Immature natural killer cell (primary cell): ENCODE measurements around the gene EID1. TPM values are rescaled to one million over a fixed set of nuclear protein-coding genes. Genes with fewer than 3 reads are reported as not detected.
A peak's percentile ranks its signal among the peaks of the same experiment; 100 is the strongest.
"Not testable (repeated sequence)": the region's sequence is repeated elsewhere in the genome, so short reads cannot be mapped to it uniquely, and the experiment has no call there.

Source experiments
- DNase-seq, 3 donors: peaks; one replicate each; pipeline ENCODE4 v3.0.0; 2022; ENCODE audit warnings: mixed read lengths in 1 of 3
- H3K27ac Mint-ChIP-seq, 6 donors: one replicate each; pipeline ENCODE4 v1.8.0; 2020; ENCODE audit warnings: mixed read lengths in 6 of 6, mild to moderate bottlenecking in 5 of 6, inconsistent platforms in 4 of 6, moderate library complexity in 3 of 6
- H3K27me3 Mint-ChIP-seq, 3 donors: one replicate each; pipeline ENCODE4 v1.8.0; 2020 to 2021; ENCODE audit warnings: low read depth in 3 of 3, mild to moderate bottlenecking in 3 of 3, mixed read lengths in 3 of 3, moderate library complexity in 3 of 3, inconsistent platforms in 1 of 3
- H3K36me3 Mint-ChIP-seq, 3 donors: one replicate each; pipeline ENCODE4 v1.8.0; 2020; ENCODE audit warnings: mixed read lengths in 3 of 3, inconsistent platforms in 2 of 3, mild to moderate bottlenecking in 2 of 3
- H3K4me1 Mint-ChIP-seq, 2 donors: one replicate each; pipeline ENCODE4 v1.8.0; 2020; ENCODE audit warnings: inconsistent platforms in 2 of 2, mild to moderate bottlenecking in 2 of 2, mixed read lengths in 2 of 2, moderate library complexity in 1 of 2
- H3K4me3 Mint-ChIP-seq, 5 donors: one replicate each; pipeline ENCODE4 v1.8.0; 2020; ENCODE audit warnings: mild to moderate bottlenecking in 5 of 5, mixed read lengths in 5 of 5, inconsistent platforms in 3 of 5, moderate library complexity in 3 of 5
- H3K9me3 Mint-ChIP-seq, 6 donors: one replicate each; pipeline ENCODE4 v1.8.0; 2020; ENCODE audit warnings: mild to moderate bottlenecking in 6 of 6, mixed read lengths in 6 of 6, inconsistent platforms in 4 of 6, moderate library complexity in 3 of 6
- polyA plus RNA-seq, 3 donors: library from polyadenylated mRNA; unstranded; fragments of 300-500 nt; fragmentation: Illumina TruSeq; gene quantifications; one replicate each; pipeline ENCODE4 v1.2.3, GENCODE V29; 2021

Gene EID1, protein sequence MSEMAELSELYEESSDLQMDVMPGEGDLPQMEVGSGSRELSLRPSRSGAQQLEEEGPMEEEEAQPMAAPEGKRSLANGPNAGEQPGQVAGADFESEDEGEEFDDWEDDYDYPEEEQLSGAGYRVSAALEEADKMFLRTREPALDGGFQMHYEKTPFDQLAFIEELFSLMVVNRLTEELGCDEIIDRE
- polyA plus RNA-seq = 100 to 1,000 TPM; 189 to 227 (median 198) TPM

DNA sequence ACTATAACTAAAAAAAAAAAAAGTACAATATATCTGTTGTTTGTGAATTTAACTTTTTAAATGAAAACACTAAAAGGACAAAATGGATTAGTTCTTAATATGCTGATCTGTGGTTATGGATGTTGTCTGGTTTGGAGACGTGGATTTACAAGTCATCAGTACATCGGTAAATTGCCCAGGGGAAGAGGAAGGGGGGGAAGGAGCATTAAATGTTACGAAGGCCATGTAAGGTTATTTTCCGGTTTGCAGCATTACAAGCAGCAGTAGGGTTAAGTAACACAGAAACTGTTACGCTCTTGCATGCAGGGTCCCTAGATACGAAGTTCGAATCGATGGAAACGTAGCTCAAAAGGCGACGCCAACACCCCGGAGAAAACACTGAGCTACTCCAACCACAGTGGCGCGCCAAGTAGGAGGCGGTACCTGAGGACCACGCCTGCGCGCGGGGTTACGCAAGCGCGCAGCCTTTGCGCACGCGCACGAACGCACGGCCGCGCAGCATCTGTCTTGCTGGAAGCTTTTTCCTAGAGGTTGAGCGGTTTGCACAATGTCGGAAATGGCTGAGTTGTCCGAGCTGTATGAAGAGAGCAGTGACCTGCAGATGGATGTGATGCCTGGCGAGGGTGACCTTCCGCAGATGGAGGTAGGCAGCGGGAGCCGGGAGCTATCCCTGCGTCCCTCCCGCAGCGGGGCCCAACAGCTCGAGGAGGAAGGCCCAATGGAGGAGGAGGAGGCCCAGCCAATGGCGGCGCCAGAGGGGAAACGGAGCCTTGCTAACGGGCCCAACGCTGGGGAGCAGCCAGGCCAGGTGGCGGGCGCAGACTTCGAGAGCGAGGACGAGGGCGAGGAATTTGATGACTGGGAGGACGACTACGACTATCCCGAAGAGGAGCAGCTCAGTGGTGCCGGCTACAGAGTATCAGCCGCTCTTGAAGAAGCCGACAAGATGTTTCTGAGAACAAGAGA is at the start of gene EID1:
EID1 (plus strand) TSS at position 505 of the 966 bp plus-strand sequence; CDS start at position 548, 43 bp downstream.
- peaks cover 27 to 38% of the 10 kb centered on the region in 2 donors for H3K4me1 Mint-ChIP-seq
- H3K27ac Mint-ChIP-seq = peak within 1 kb of the TSS; percentile 96 to 99 (median 98)
- peaks cover 0 to 3% (median 0%) of the 10 kb centered on the region in 3 donors for H3K36me3 Mint-ChIP-seq
- peaks cover 7 to 10% (median 9%) of the 10 kb centered on the region in 3 donors for H3K27me3 Mint-ChIP-seq
- H3K4me3 Mint-ChIP-seq = peak within 1 kb of the TSS; percentile 99 to 100 (median 99)
- peak; percentile 93 to 94 (median 94) for DNase-seq
- no peaks in the 10 kb centered on the region for H3K9me3 Mint-ChIP-seq

DNA sequence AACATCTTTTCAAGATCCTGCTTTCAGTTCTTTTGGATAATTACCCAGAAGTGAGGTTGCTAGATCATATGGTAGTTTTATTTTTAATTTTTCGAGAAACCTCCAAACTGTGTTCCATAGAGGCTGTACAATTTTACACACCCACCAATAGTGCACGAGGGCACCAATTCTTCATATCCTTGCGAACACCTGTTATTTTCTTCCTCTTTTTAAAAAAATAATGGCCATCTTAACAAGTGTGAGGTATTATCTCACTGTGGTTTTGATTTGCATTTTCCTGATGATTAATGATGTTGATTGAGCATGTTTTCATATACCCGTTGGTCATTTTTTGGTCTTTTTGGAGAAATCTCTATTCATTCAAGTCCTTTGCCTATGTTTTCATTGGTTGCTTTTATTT is 49.5 kb upstream of the EID1 start:
- no peak overlapping the region for H3K4me3 Mint-ChIP-seq
- peaks cover 0 to 12% (median 5%) of the 10 kb centered on the region in 3 donors for H3K27me3 Mint-ChIP-seq
- DNase-seq = no peak
- peaks cover 0 to 10% (median 7%) of the 10 kb centered on the region in 3 donors for H3K36me3 Mint-ChIP-seq
- H3K9me3 Mint-ChIP-seq = peaks cover 2 to 19% (median 14%) of the 10 kb centered on the region in 6 donors
- H3K27ac Mint-ChIP-seq = no peak overlapping the region
- no peaks in the 10 kb centered on the region for H3K4me1 Mint-ChIP-seq

DNA sequence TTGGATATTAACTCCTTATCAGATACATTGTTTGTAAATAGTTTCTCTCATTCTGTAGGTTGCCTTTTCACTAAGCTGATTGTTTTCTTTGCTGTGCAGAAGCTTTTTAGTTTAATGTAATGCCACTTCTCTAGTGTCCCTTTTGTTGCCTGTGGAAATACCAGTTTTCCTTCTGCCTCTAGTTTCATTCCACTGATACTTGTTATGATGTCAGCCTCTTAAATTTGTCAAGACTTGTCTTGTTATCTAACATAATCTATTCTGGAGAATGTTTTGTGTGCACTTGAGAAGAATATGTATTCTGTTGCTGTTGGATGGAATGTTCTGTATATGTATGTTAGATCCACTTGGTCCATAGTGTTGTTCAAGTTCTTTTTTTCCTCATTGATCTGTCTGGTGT is 49.0 kb upstream of the EID1 start:
- peaks cover 0 to 10% (median 7%) of the 10 kb centered on the region in 3 donors for H3K36me3 Mint-ChIP-seq
- no peaks in the 10 kb centered on the region for H3K4me1 Mint-ChIP-seq
- DNase-seq = no peak
- H3K9me3 Mint-ChIP-seq = peaks cover 2 to 22% (median 17%) of the 10 kb centered on the region in 6 donors
- H3K4me3 Mint-ChIP-seq = no peak overlapping the region
- no peak overlapping the region for H3K27ac Mint-ChIP-seq
- peaks cover 0 to 12% (median 5%) of the 10 kb centered on the region in 3 donors for H3K27me3 Mint-ChIP-seq

DNA sequence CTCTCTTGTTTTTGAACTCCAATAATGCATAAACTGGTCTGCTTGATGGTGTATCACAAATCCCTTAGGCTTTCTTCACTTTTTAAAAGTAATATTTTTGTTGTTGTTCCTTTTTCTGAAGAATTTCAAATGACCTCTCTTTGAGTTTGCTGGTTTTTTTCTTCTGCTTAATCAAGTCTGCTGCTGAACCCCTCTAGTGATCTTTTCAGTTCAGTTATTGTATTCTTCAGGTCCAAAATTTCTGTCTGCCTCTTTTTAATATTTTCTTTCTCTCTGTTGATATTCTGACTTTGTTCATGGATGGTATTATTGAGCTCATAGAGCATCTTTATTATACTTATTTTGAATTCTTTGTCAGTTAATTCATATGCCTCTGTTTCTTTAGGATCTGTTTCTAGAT is 45.3 kb upstream of the EID1 start:
- DNase-seq = no peak
- H3K36me3 Mint-ChIP-seq = peaks cover 0 to 10% (median 7%) of the 10 kb centered on the region in 3 donors
- no peak overlapping the region for H3K27ac Mint-ChIP-seq

DNA sequence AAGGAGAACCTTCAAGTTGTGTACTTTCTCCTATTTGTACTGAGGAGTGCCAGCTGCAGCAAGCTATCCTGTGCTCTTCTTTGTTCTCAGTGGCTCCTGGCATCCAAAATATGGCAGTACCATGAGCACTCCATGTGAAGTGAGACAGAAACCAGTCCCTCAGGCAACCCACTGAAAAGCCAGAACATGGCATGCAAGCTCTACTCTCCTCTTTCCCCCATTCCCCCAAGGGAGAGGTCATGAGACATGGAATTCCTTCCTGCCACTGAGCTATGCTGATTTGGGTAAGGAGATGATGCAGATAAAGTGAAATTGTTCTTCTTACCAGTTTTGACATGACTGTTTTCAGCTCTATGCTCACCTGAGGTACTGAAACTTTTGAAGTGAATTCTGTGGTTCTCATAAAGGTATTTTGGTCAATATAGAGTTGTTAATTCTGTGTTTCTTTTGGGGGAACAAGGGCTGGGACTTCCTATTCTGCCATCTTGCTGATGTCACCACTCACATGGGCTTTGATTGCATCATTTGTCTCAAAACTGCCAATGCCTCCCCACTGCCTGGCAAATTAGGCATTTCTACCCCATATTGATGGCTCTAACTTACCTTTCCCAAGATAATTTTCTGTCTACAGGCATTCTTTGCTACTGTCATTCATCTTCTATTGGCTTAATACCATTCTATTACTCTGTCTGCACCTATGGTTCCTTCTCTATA is 44.3 kb upstream of the EID1 start:
- Mint-ChIP-seq H3K4me3 (no peak overlapping the region), H3K27ac (no peak overlapping the region), H3K27me3 (peaks cover 0 to 14% (median 10%) of the 10 kb centered on the region in 3 donors), H3K36me3 (peaks cover 0 to 10% (median 7%) of the 10 kb centered on the region in 3 donors), H3K9me3 (peaks cover 4 to 22% (median 17%) of the 10 kb centered on the region in 6 donors), H3K4me1 (no peaks in the 10 kb centered on the region)
- no peak for DNase-seq

More for the DNA sequence above, 45.3 kb upstream of the EID1 start:
- peaks cover 0 to 10% (median 10%) of the 10 kb centered on the region in 3 donors for H3K27me3 Mint-ChIP-seq
- H3K4me3 Mint-ChIP-seq = no peak overlapping the region
- H3K9me3 Mint-ChIP-seq = peaks cover 2 to 22% (median 17%) of the 10 kb centered on the region in 6 donors
- H3K4me1 Mint-ChIP-seq = no peaks in the 10 kb centered on the region

DNA sequence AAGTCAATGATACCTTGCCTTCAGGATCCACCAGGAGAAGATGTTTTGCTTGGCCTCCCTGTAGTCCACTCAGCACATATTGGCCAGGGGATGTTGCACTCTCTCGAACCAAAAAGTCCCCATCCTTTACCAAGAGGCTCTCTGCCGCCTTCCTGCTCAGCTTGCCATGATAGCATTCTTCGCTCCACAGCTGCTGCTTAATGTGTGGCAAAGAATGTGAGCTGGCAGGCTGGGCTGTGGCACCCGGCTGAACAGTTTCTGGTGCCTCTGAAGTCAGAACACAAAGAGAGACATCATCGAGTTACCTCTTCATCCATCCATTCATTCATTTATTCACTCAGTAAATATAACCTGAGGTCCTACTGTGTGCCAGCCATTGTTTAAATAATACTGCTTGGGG is 43.2 kb upstream of the EID1 start:
- H3K4me3 Mint-ChIP-seq = no peak overlapping the region
- peaks cover 0 to 10% (median 7%) of the 10 kb centered on the region in 3 donors for H3K36me3 Mint-ChIP-seq
- no peaks in the 10 kb centered on the region for H3K4me1 Mint-ChIP-seq

DNA sequence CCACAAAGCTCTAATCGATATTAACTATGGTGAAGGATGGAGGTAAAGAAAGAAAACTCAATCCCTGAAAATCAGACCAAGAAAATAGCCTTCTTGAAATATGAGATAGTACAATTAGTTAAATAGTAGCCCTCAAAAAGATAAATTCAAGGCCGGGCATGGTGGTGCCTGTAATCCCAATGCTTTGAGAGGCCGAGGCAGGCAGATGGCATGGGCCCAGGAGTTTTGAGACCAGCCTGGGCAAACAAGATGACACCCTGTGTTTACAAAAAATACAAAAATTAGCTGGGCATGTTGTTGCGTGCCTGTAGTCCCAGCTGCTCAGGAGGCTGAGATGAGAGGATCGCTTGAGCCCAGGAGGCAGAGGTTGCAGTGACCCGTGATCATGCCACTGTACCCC is 35.4 kb upstream of the EID1 start:
- H3K27ac Mint-ChIP-seq = no peak overlapping the region
- peaks cover 0 to 1% (median 0%) of the 10 kb centered on the region in 6 donors for H3K9me3 Mint-ChIP-seq
- H3K4me1 Mint-ChIP-seq = no peaks in the 10 kb centered on the region
- no peak for DNase-seq
- H3K36me3 Mint-ChIP-seq = peaks cover 0 to 4% (median 0%) of the 10 kb centered on the region in 3 donors
- no peak overlapping the region for H3K4me3 Mint-ChIP-seq
- peaks cover 0 to 8% (median 4%) of the 10 kb centered on the region in 3 donors for H3K27me3 Mint-ChIP-seq

More for the DNA sequence above, 43.2 kb upstream of the EID1 start:
- no peak for DNase-seq
- H3K27me3 Mint-ChIP-seq = peaks cover 0 to 18% (median 10%) of the 10 kb centered on the region in 3 donors
- peaks cover 4 to 22% (median 17%) of the 10 kb centered on the region in 6 donors for H3K9me3 Mint-ChIP-seq
- H3K27ac Mint-ChIP-seq = no peak overlapping the region

DNA sequence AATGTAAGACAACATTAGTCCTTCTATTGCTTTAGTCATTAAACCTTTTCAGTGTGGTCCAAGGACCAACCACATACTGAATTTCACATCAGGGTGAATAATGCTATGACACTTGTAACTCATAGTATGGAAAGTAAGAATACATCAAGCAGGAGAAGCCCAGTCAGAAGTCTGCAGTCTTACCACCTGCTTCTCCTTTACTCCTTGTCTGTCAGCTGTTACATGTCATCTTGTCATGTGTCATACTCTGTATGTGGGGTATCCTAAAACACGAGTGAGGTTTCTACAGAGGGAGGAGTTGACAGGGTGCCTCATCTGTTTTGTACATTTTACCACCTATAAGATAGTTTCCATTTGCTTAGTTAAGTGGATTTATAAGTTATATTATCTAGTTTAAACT is 32.8 kb upstream of the EID1 start:
- H3K36me3 Mint-ChIP-seq = peaks cover 0 to 4% (median 0%) of the 10 kb centered on the region in 3 donors
- no peaks in the 10 kb centered on the region for H3K4me1 Mint-ChIP-seq
- H3K27ac Mint-ChIP-seq = no peak overlapping the region
- no peak overlapping the region for H3K4me3 Mint-ChIP-seq
- H3K27me3 Mint-ChIP-seq = peaks cover 0 to 5% (median 4%) of the 10 kb centered on the region in 3 donors
- no peak for DNase-seq
- H3K9me3 Mint-ChIP-seq = no peaks in the 10 kb centered on the region

DNA sequence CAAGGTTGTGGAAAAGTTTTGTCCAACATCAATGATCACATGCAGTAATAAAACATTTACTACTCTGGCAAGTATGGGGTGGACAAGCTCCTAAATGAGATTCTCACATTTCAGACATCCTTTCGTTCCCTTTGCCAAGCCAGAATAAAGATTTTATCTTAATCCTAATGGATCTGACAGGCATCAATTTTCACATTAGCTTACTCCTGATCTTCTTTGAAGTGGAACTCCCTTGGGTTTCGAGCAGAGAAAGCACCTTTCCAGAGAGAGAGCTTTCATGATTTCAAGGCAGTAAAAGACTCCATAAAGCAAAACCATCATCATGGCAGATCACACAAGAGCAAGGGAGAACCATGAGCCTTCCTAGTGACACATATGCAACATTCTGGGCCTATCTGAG is 27.3 kb upstream of the EID1 start:
- Mint-ChIP-seq H3K4me1 (no peaks in the 10 kb centered on the region), H3K9me3 (no peaks in the 10 kb centered on the region), H3K4me3 (no peak overlapping the region), H3K27me3 (peaks cover 1 to 9% (median 5%) of the 10 kb centered on the region in 3 donors), H3K27ac (no peak overlapping the region), H3K36me3 (no peaks in the 10 kb centered on the region)
- no peak for DNase-seq

DNA sequence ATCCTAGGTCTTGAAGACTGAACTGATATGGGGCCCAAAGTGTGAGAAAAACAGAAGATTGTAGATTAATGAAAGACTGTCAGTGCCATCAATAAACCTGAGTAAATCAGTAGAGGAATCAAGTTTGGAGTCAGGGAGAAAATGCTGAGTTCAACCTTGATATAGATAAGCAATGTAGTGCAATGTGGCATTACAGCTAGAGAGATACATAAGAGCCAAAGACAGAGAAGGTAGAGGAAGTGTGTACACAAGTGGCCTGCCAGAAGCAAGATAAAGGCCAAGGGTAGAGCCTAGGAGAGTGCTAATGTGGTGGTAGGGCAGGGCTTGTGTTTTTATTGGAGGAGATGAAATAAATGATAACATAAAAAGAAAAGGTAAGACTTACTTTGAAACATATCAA is 26.0 kb upstream of the EID1 start:
- Mint-ChIP-seq H3K4me3 (no peak overlapping the region), H3K27me3 (peaks cover 1 to 9% (median 1%) of the 10 kb centered on the region in 3 donors), H3K4me1 (no peaks in the 10 kb centered on the region), H3K36me3 (no peaks in the 10 kb centered on the region), H3K27ac (no peak overlapping the region), H3K9me3 (no peaks in the 10 kb centered on the region)
- no peak for DNase-seq

DNA sequence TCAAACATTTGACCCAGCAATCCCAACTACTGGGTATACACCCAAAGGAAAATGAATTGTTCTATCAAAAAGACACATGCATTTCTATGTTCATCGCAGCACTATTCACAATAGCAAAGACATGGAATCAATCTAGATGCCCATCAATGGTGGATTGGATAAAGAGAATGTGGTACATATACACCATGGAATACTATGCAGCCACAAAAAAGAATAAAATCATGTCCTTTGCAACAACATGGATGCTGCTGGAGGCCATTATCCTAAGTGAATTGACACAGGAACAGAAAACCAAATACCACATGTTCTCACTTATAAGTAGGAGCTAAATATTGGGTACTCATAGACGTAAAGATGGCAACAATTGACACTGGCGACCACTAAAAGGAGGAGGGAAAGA is 23.5 kb upstream of the EID1 start:
- not testable (repeated sequence) for H3K27ac Mint-ChIP-seq, H3K4me1 Mint-ChIP-seq, H3K9me3 Mint-ChIP-seq, H3K27me3 Mint-ChIP-seq, DNase-seq, H3K4me3 Mint-ChIP-seq, H3K36me3 Mint-ChIP-seq

DNA sequence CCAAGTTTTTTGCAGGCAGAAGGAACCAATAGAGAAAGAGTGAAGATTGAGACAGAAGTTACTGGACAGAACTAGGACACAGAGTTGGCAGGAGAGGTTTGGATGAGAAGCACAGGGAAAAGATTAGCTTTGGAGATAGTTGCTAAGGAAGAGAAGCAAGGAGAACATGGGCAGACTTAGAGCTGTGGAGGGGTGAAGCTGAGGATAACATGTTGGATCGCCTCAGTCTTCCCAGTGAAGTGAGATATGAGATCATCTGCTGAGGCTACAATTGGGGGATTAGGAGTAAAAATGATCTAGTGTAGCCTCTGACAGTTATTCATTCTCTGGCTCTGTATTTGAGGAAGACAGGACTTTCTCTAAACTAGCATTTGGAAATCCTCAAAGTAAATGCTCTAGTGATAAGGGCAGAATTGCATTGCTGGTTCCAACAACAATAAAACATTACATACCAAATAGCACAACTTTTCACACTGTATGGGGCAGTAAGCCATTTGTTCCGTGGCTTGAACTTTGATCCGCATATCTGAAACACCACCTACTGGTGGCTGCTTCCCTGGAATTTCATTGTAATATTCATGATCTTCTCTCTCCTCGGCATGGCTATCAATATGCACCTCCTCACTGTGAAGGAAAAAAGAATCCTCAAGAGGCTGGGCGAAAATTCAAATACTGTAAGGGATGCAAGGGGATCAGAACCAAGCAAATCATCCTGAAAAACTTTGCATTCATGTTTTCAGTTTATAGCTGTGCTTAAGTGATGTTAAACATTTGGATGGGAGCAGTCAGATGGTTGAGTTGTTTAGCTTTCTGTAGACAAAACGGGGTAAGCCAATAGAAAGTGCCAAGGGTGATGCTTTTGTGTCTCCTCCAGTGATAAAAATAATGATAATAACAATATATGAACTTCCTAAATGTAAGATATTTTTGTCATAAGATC is 22.2 kb upstream of the EID1 start:
- DNase-seq = no peak
- H3K4me3 Mint-ChIP-seq = no peak overlapping the region
- H3K9me3 Mint-ChIP-seq = no peaks in the 10 kb centered on the region
- no peak overlapping the region for H3K27ac Mint-ChIP-seq
- no peaks in the 10 kb centered on the region for H3K36me3 Mint-ChIP-seq
- H3K27me3 Mint-ChIP-seq = peaks cover 1 to 12% (median 2%) of the 10 kb centered on the region in 3 donors
- H3K4me1 Mint-ChIP-seq = no peaks in the 10 kb centered on the region

DNA sequence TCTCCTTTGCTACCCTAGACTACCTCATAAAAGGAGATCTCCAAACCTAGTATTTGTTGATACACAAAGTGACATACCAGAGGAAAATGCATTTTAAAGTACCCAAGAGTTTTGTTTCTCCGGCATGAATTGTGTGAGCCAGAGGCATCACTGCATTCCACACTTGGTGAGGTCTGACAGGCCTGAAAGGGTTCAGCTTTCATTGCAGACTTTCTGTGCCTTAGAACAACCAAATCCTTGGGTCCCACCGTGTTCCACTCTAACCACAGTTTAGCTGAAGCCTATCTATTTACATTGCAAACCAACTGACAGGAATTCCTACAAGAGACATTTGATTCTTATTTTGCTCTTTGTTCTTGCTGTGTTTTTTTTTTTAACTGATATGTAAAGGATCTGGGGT is 21.0 kb upstream of the EID1 start:
- Mint-ChIP-seq H3K4me1 (no peaks in the 10 kb centered on the region), H3K36me3 (no peaks in the 10 kb centered on the region), H3K9me3 (no peaks in the 10 kb centered on the region), H3K27ac (no peak overlapping the region), H3K4me3 (no peak overlapping the region), H3K27me3 (peaks cover 1 to 12% (median 2%) of the 10 kb centered on the region in 3 donors)
- DNase-seq = no peak
